ENCODE results near the gene NDUFV2.
"Not testable (repeated sequence)": the region's sequence is repeated elsewhere in the genome, so short reads cannot be mapped to it uniquely, and the experiment has no call there.

NDUFV2 gene

DNA sequence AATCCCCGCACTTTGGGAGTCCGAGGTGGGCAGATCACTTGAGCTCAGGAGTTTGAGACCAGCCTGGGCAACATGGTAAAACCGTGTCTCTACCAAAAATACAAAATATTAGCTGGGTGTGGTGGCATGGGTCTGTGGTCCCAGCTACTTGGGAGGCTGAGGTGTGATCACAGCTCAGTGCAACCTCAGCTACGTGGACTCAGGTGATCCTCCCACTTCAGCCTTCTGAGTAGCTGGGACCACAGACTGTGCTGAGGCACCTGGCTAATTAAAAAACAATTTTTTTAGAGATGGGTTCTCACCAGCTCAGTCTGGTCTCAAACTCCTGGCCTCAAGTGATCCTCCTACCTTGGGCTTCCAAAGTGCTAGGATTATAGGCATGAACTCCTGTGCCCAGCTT lies 57.5 kb downstream of the NDUFV2 start:
- no peak for DNase-seq

- DNase-seq = not testable (repeated sequence)
These were observed 60.2 kb downstream of the NDUFV2 start for GRCh38 chr18:9162663-9163062.

DNA sequence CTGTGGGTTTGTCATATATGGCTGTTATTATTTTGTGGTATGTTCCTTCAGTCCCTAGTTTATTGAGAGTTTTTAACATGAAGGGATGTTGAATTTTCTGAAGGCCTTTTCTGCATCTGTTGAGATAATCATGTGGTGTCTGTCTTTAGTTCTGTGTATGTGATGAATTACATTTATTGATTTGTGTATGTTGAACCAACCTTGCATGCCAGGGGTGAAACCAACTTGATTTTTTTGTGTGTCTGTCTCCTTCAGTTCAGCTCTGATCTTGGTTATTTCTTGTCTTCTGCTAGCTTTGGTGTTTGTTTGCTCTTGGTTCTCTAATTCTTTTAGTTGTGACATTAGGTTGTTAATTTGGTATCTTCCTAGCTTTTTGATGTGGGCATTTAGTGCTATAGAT lies 61.6 kb downstream of the NDUFV2 start:
- not testable (repeated sequence) for DNase-seq

DNA sequence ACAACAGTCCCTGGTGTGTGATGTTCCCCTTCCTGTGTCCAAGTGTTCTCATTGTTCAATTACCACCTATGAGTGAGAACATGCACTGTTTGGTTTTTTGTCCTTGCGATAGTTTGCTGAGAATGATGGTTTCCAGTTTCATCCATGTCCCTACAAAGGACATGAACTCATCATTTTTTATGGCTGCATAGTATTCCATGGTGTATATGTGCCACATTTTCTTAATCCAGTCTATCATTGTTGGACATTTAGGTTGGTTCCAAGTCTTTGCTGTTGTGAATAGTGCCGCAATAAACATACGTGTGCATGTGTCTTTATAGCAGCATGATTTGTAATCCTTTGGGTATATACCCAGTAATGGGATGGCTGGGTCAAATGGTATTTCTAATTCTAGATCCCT lies 63.4 kb downstream of the NDUFV2 start:
- not testable (repeated sequence) for DNase-seq

GRCh38 chr18:9169515-9169914 lies 67.0 kb downstream of the NDUFV2 start:
- DNase-seq = not testable (repeated sequence)

DNA sequence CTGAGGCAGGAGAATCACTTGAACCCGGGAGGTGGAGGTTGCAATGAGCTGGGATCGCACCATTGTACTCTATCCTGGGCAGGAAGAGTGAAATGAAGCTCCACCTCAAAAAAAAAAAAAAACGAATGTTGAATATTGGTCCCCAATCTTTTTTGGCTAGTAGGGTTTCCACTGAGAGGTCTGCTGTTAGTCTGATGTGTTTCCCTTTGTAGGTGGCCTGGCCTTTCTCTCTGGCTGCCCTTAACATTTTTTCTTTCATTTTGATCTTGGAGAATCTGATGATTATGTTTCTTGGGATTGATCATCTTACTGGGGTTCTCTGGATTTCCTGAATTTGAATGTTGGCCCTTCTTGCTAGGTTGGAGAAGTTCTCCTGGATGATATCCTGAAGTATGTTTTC lies 69.4 kb downstream of the NDUFV2 start:
- DNase-seq = not testable (repeated sequence)

GRCh38 chr18:9172506-9173127 lies 70.1 kb downstream of the NDUFV2 start:
- DNase-seq = no peak

- no peak for DNase-seq
These were observed 71.3 kb downstream of the NDUFV2 start for GRCh38 chr18:9173770-9174233.

- no peak for DNase-seq
These were observed 71.8 kb downstream of the NDUFV2 start for GRCh38 chr18:9174302-9174701.

- DNase-seq = no peak
These were observed 72.6 kb downstream of the NDUFV2 start for GRCh38 chr18:9175115-9175514.

DNA sequence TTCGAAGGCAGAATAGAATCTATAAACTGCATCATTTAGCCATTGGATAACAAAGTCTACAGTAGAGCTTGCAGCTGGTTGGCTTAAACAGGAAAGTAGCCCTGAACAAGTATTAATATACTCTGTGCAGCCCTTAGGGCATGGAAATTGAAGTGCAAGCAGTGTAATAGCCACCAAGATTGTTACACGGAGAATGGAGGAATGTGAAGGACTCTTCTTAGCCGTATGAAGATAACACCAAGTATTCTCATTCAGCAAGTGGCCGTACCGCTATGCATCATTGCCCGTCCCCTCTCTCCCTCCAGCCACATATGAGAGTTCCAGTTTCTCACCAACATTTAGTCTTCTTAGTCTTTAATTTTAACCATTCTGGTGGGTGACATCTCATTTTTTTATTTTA lies 74.5 kb downstream of the NDUFV2 start:
- DNase-seq = no peak

DNA sequence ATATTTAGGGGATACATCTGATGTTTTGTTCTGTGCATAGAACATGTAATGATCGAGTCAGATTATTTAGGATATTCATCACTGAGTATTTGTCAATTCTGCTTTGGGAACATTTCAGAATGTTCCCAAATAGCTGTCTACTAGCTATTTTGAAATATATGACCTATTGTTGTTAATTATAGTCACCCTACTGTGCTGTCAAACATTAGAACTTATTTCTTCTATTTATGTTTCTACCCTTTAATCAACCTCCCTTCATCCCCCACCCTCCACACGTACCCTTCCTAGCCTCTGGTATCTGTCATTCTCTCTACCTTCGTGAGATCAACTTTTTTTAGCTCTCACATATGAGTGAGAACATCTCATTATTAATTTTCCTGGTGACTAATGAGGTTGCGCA lies 75.0 kb downstream of the NDUFV2 start:
- no peak for DNase-seq

- no peak for DNase-seq
These were observed 76.1 kb downstream of the NDUFV2 start for GRCh38 chr18:9178557-9178956.

DNA sequence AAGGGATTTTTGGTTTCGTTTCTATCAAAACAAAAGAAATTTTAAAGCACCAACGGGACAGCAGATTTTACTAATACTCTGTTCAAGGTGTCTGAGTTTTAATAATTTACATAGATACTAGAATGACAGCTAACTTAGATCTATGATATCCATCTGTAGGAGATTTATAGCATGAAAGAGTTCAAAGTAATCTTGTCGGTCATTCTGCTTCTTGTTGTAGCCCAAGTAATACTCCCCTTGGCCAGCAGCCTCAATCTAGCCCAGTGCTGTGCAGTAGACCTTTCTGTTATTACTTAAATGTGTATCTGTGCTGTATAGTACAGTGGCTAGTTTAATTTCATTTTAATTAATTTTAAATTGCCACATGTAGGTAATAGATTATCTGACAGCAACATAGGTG lies 78.8 kb downstream of the NDUFV2 start:
- no peak for DNase-seq

- DNase-seq = no peak
These were observed 80.4 kb downstream of the NDUFV2 start for GRCh38 chr18:9182852-9183399.
